ENCODE data around the gene PIGL. TPM values are rescaled to one million over a fixed set of nuclear protein-coding genes. Genes with fewer than 3 reads are reported as not detected.

Gene PIGL
- total RNA-seq, 1 donor from 2014 or later: 37.1 TPM

DNA sequence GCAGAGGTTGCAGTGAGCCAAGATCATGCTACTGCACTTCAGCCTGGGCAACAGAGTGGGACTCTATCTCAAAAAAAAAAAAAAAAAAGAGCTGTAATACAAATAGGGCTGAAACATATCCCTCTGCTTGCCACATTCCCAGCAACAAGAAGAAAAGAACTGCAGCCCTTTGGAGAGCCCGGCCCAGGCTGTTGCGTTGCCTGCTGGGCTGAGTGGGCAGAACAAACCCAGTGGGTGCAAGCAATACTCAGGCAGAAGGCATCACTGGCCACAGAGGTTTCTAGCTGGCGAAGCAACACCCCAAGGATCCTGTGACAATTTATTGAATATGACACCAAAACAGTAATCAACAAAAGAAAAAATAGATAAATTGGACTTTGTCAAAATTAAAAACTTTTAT lies 44.0 kb downstream of the PIGL start:
- no peak for TF ChIP-seq CTCF (IDR thresholded peaks at IDR 0.05; ENCODE audit: unreplicated experiment)
- Mint-ChIP-seq H3K4me1 (ENCODE audit: low read depth) (no peaks in the 10 kb centered on the region), H3K36me3 (ENCODE audit: insufficient read depth) (no peaks in the 10 kb centered on the region), H3K4me3 (ENCODE audit: low read depth) (no peak overlapping the region), H3K9me3 (ENCODE audit: low read depth) (no peaks in the 10 kb centered on the region), H3K27me3 (no peaks in the 10 kb centered on the region), H3K27ac (no peak overlapping the region)
- DNase-seq (ENCODE audit: low spot score, unreplicated experiment): no peak

GRCh38 chr17:16262201-16262600 lies 45.2 kb downstream of the PIGL start:
- H3K4me3 Mint-ChIP-seq (ENCODE audit: low read depth): no peak overlapping the region
- H3K4me1 Mint-ChIP-seq (ENCODE audit: low read depth): no peaks in the 10 kb centered on the region
- H3K9me3 Mint-ChIP-seq (ENCODE audit: low read depth): no peaks in the 10 kb centered on the region
- no peaks in the 10 kb centered on the region for H3K27me3 Mint-ChIP-seq
- no peak for DNase-seq (ENCODE audit: low spot score, unreplicated experiment)
- no peak for TF ChIP-seq CTCF (IDR thresholded peaks at IDR 0.05; ENCODE audit: unreplicated experiment)
- H3K27ac Mint-ChIP-seq: no peak overlapping the region
- no peaks in the 10 kb centered on the region for H3K36me3 Mint-ChIP-seq (ENCODE audit: insufficient read depth)

GRCh38 chr17:16267174-16267573 lies 50.2 kb downstream of the PIGL start:
- DNase-seq (ENCODE audit: low spot score, unreplicated experiment): no peak
- TF ChIP-seq CTCF (IDR thresholded peaks at IDR 0.05; ENCODE audit: unreplicated experiment): no peak
- no peaks in the 10 kb centered on the region for H3K36me3 Mint-ChIP-seq (ENCODE audit: insufficient read depth)
- no peak overlapping the region for H3K27ac Mint-ChIP-seq
- no peaks in the 10 kb centered on the region for H3K27me3 Mint-ChIP-seq
- no peaks in the 10 kb centered on the region for H3K9me3 Mint-ChIP-seq (ENCODE audit: low read depth)
- H3K4me1 Mint-ChIP-seq (ENCODE audit: low read depth): no peaks in the 10 kb centered on the region
- H3K4me3 Mint-ChIP-seq (ENCODE audit: low read depth): no peak overlapping the region

GRCh38 chr17:16269658-16270057 lies 52.6 kb downstream of the PIGL start:
- Mint-ChIP-seq H3K27ac (no peak overlapping the region), H3K27me3 (no peaks in the 10 kb centered on the region), H3K4me3 (ENCODE audit: low read depth) (no peak overlapping the region), H3K36me3 (ENCODE audit: insufficient read depth) (peaks cover 1% of the 10 kb centered on the region), H3K4me1 (ENCODE audit: low read depth) (peaks cover 4% of the 10 kb centered on the region), H3K9me3 (ENCODE audit: low read depth) (no peaks in the 10 kb centered on the region)
- TF ChIP-seq CTCF (IDR thresholded peaks at IDR 0.05; ENCODE audit: unreplicated experiment): no peak
- no peak for DNase-seq (ENCODE audit: low spot score, unreplicated experiment)

DNA sequence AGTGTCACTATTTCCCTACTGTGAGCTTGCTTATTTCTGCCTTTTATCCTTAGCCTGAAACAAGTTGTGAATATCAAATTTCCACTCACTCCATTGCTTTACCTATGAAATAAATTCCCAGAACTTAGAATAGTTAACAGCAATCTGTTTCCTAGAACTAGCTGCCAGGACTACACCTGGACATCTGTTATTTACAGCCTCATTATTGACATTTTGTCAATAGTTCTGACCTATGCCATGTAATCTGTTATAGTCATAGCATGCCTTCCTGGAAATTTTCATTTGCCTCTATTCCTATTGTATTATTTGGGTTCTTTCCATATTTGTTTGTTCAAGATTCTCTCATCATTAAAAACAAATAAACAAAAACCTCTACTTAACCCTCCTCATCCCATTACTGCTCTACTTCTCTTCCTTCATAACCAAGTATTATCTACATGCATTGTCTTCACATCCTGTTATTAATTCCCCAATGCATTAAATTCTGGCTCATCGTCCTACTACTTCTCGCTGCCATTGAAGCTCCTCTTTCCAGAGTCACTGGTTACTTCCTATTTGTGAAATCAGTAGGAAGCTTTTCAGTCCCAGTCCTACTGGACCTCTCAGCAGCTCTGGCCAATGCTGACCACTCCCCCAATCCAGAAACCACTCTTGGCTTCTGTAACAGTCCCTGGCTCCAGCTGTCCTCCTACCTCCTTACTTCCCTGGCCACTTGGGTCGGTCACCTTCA lies 55.3 kb downstream of the PIGL start:
- Mint-ChIP-seq H3K4me1 (ENCODE audit: low read depth) (peaks cover 8% of the 10 kb centered on the region), H3K27me3 (no peaks in the 10 kb centered on the region), H3K36me3 (ENCODE audit: insufficient read depth) (peaks cover 13% of the 10 kb centered on the region), H3K27ac (no peak overlapping the region), H3K4me3 (ENCODE audit: low read depth) (no peak overlapping the region), H3K9me3 (ENCODE audit: low read depth) (peaks cover 8% of the 10 kb centered on the region)
- no peak for TF ChIP-seq CTCF (IDR thresholded peaks at IDR 0.05; ENCODE audit: unreplicated experiment)
- no peak for DNase-seq (ENCODE audit: low spot score, unreplicated experiment)

Data from progenitor cell of endocrine pancreas (in vitro differentiated cells).